ENCODE data around the gene KDM3B.
"Not testable (repeated sequence)": the region's sequence is repeated elsewhere in the genome, so short reads cannot be mapped to it uniquely, and the experiment has no call there.

Gene KDM3B

GRCh38 chr5:138468133-138468965, 115.9 kb downstream of the KDM3B start:
- DNase-seq, result no peak

GRCh38 chr5:138468966-138469539, 116.6 kb downstream of the KDM3B start:
- no peak for DNase-seq

- DNase-seq, result no peak
These were observed 117.2 kb downstream of the KDM3B start for GRCh38 chr5:138469540-138470321.

GRCh38 chr5:138470322-138471051, 118.0 kb downstream of the KDM3B start:
- no peak for DNase-seq

- no peak for DNase-seq
These were observed 118.5 kb downstream of the KDM3B start for GRCh38 chr5:138471052-138471361.

- DNase-seq, result no peak
These were observed 119.9 kb downstream of the KDM3B start for GRCh38 chr5:138472353-138472752.

GRCh38 chr5:138473151-138473550, 120.7 kb downstream of the KDM3B start:
- DNase-seq, result not testable (repeated sequence)

GRCh38 chr5:138476918-138477317, 124.4 kb downstream of the KDM3B start:
- DNase-seq, result no peak

- DNase-seq, result no peak
These were observed 130.2 kb downstream of the KDM3B start for GRCh38 chr5:138482638-138483037.

All from NCI-H2029 (cell line).